Heart left ventricle (tissue), 13 donors: ENCODE data around the gene SLC13A3.

Experiments
- POLR2A ChIP-seq, 2 donors: fragments of 450-650 bp; IDR thresholded peaks; one replicate each; pipeline ENCODE4 v1.6.1; 2017; ENCODE audit warnings: antibody characterized with exemption in 2 of 2, mild to moderate bottlenecking in 2 of 2, moderate library complexity in 2 of 2
- TF ChIP-seq, protein P1 (sequence below), 12 donors: fragments of 200-600 bp; sonication (generic) in 4 of 12; IDR thresholded peaks; one replicate each; pipeline versions ENCODE4 v1.5.0 to v1.8.0; 2018 to 2022; ENCODE audit warnings: antibody characterized with exemption in 12 of 12, mild to moderate bottlenecking in 5 of 12
- donor health status: ischemic (EF 13 %, LVEDD 7.1; RV severe dilation, severe dysfunction).
- donor health status: DM: no; HTN: yes; CAD: no.
- donor health status: DM: no; HTN: no; CAD: no.
- donor health status: ischemic (EF 25% LVEDD 6.9; RV normal size, moderate dysfunction).
- donor health status: ischemic (EF 25% LVEDD 5.7; RV mildly dilated, moderate dysfunction).
- donor health status: ischemic (EF 35%, LVEDD 5.7; RV mildly dilated, moderate dysfunction).
- donor health status: nonischemic (EF 11% LVEDD 7.7; RV severe dilation, severe dysfunction).
- donor health status: DM: yes; HTN: yes; CAD: no.
- donor health status: PGD.
- donor health status: ischemic (EF 29% LVEDD 5.4; RV normal size, mild dysfunction).
- donor health status: nonischemic (EF 23%, LVEDD 6.1; RV moderate dilation, normal function).

DNA sequence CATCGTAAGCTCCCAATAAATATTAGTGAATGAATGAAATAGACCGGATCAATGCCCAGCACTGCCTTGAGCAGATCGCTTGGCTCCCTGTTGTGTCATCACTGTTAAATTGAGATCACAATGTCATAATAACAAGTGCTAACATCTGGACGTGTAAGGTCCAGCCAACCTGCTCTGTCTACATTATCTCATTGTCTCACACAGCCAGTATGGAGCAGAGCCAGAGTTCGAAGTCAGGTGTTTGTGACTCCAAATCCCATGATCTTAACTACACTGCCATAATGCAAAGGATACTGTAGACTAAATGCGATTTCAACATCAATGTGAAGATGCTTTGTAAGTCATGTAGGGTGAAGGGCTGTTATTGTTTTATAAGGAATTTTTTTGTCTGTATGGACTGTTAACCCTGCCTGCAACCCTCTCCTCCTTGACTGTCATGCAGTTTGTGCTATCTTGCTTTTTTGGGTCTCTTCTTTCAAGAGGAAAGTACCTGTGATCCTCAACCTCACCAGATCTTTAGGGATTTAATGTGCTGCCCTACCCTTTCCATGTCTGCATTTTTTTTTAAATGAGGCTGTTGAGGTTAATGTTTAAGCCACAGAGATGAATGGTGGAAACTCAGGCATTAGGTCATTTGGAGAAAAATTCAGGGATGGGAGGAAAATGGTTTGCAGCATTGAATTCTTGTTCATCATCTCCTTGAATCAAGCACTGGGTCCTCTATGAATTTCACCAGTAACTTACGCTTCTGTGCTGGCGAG is 51.9 kb downstream of the SLC13A3 start:
- TF ChIP-seq, protein P1, sequence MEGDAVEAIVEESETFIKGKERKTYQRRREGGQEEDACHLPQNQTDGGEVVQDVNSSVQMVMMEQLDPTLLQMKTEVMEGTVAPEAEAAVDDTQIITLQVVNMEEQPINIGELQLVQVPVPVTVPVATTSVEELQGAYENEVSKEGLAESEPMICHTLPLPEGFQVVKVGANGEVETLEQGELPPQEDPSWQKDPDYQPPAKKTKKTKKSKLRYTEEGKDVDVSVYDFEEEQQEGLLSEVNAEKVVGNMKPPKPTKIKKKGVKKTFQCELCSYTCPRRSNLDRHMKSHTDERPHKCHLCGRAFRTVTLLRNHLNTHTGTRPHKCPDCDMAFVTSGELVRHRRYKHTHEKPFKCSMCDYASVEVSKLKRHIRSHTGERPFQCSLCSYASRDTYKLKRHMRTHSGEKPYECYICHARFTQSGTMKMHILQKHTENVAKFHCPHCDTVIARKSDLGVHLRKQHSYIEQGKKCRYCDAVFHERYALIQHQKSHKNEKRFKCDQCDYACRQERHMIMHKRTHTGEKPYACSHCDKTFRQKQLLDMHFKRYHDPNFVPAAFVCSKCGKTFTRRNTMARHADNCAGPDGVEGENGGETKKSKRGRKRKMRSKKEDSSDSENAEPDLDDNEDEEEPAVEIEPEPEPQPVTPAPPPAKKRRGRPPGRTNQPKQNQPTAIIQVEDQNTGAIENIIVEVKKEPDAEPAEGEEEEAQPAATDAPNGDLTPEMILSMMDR (IDR thresholded peaks at IDR 0.05): no peak
- no peak for TF ChIP-seq POLR2A (IDR thresholded peaks at IDR 0.05)
